KBM-7 (cell line): Measurements from ENCODE around the gene ETV6.
"Not testable (repeated sequence)": the region's sequence is repeated elsewhere in the genome, so short reads cannot be mapped to it uniquely, and the experiment has no call there.

Source experiments
- DNase-seq: peaks from one replicate; pipeline ENCODE4 v3.0.0-alpha.2; 2015
- in situ Hi-C: fragments of 300-500 bp; cut with MboI; formaldehyde crosslinking; loops from 2 replicates; pipeline ENCODE4 v1.14.3; 2020; ENCODE audit warnings: low sequenced_read_pairs, low pct_unique_long_range_greater_than_20kb, mixed read lengths

The ETV6 gene

GRCh38 chr12:11649413-11650285, at the start of gene ETV6:
TSS of gene ETV6 (plus strand) at chr12:11649674. CDS start at chr12:11650128, 454 bp downstream.
- peak; percentile 82 for DNase-seq
- in situ Hi-C loops, result no loop called here

GRCh38 chr12:11600199-11600598, 49.3 kb upstream of the ETV6 start:
- in situ Hi-C loops, result no loop called here

GRCh38 chr12:11601647-11602046, 47.8 kb upstream of the ETV6 start:
- in situ Hi-C loops, result no loop called here
- no peak for DNase-seq

More at GRCh38 chr12:11600199-11600598, 49.3 kb upstream of the ETV6 start:
- no peak for DNase-seq

GRCh38 chr12:11607313-11608081, 42.0 kb upstream of the ETV6 start:
- no peak for DNase-seq
- in situ Hi-C loops, result no loop called here

- DNase-seq, result no peak
- in situ Hi-C loops, result no loop called here
Measured at GRCh38 chr12:11609045-11609444, 40.4 kb upstream of the ETV6 start.

GRCh38 chr12:11615481-11615880, 34.0 kb upstream of the ETV6 start:
- no peak for DNase-seq
- in situ Hi-C loops, result no loop called here

GRCh38 chr12:11618046-11618445, 31.4 kb upstream of the ETV6 start:
- no peak for DNase-seq
- in situ Hi-C loops, result no loop called here

GRCh38 chr12:11621797-11622423, 27.6 kb upstream of the ETV6 start:
- in situ Hi-C loops, result no loop called here
- DNase-seq, result peak; percentile 61

- in situ Hi-C loops, result no loop called here
- DNase-seq, result peak; percentile 78
Measured at GRCh38 chr12:11622876-11623281, 26.6 kb upstream of the ETV6 start.

GRCh38 chr12:11623382-11623781, 26.1 kb upstream of the ETV6 start:
- peak; percentile 55 for DNase-seq
- in situ Hi-C loops, result no loop called here

GRCh38 chr12:11624116-11624515, 25.4 kb upstream of the ETV6 start:
- in situ Hi-C loops, result no loop called here
- DNase-seq, result peak; percentile 48

- in situ Hi-C loops, DNase-seq: not testable (repeated sequence)
Measured at GRCh38 chr12:11627709-11628108, 21.8 kb upstream of the ETV6 start.

GRCh38 chr12:11628353-11628752, 21.1 kb upstream of the ETV6 start:
- in situ Hi-C loops, result no loop called here
- no peak for DNase-seq

GRCh38 chr12:11630046-11630706, 19.3 kb upstream of the ETV6 start:
- in situ Hi-C loops, result no loop called here
- peak; percentile 52 for DNase-seq

- in situ Hi-C loops, result no loop called here
- DNase-seq, result no peak
Measured at GRCh38 chr12:11631288-11631687, 18.2 kb upstream of the ETV6 start.

GRCh38 chr12:11631881-11632280, 17.6 kb upstream of the ETV6 start:
- in situ Hi-C loops, DNase-seq: not testable (repeated sequence)

GRCh38 chr12:11633968-11634367, 15.5 kb upstream of the ETV6 start:
- DNase-seq, result no peak
- in situ Hi-C loops, result no loop called here

GRCh38 chr12:11635341-11635740, 14.1 kb upstream of the ETV6 start:
- DNase-seq, result no peak
- in situ Hi-C loops, result no loop called here

GRCh38 chr12:11638315-11638916, 11.1 kb upstream of the ETV6 start:
- in situ Hi-C loops, result no loop called here
- no peak for DNase-seq
